Parathyroid adenoma (tissue), 2 donors: ENCODE measurements around the gene RNF187.

ENCODE experiments used
- H2AFZ ChIP-seq: fragments of 300-600 bp; sonication (generic); one replicate; pipeline ENCODE4 v1.7.0; 2017; ENCODE audit warnings: antibody characterized with exemption, mild to moderate bottlenecking
- H3K27ac ChIP-seq: fragments of 300-600 bp; sonication (generic); one replicate; pipeline ENCODE4 v1.7.0; 2017
- H3K27me3 ChIP-seq: fragments of 300-600 bp; sonication (generic); one replicate; pipeline ENCODE4 v1.7.0; 2017; ENCODE audit warnings: low read length; ENCODE audit not compliant: control insufficient read depth, insufficient read depth
- H3K36me3 ChIP-seq: fragments of 300-600 bp; sonication (generic); one replicate; pipeline ENCODE4 v1.7.0; 2017; ENCODE audit warnings: low read length; ENCODE audit not compliant: control insufficient read depth, insufficient read depth
- H3K4me1 ChIP-seq: fragments of 300-600 bp; sonication (generic); one replicate; pipeline ENCODE4 v1.7.0; 2017; ENCODE audit warnings: control low read depth
- H3K4me2 ChIP-seq: fragments of 300-600 bp; sonication (generic); one replicate; pipeline ENCODE4 v1.7.0; 2017; ENCODE audit warnings: low read length
- H3K4me3 ChIP-seq: fragments of 300-600 bp; sonication (generic); one replicate; pipeline ENCODE4 v1.7.0; 2017; ENCODE audit warnings: low read depth, low read length
- H3K79me2 ChIP-seq: fragments of 300-600 bp; sonication (generic); one replicate; pipeline ENCODE4 v1.7.0; 2017; ENCODE audit warnings: control low read depth
- H3K9ac ChIP-seq: fragments of 300-600 bp; sonication (generic); one replicate; pipeline ENCODE4 v1.7.0; 2017; ENCODE audit warnings: mild to moderate bottlenecking
- H3K9me3 ChIP-seq: fragments of 300-600 bp; sonication (generic); one replicate; pipeline ENCODE4 v1.7.0; 2017; ENCODE audit warnings: low read length; ENCODE audit not compliant: control insufficient read depth
- CTCF ChIP-seq: fragments of 300-600 bp; sonication (generic); IDR thresholded peaks from one replicate; pipeline ENCODE4 v1.7.0; 2017; ENCODE audit warnings: antibody characterized with exemption, mild to moderate bottlenecking
- donor health status: primary hyperparathyroidism.

RNF187 gene

GRCh38 chr1:228450200-228450599, 37.0 kb upstream of the RNF187 start:
- H3K9ac ChIP-seq: no peak overlapping the region
- H3K9me3 ChIP-seq: no peaks in the 10 kb centered on the region
- H3K36me3 ChIP-seq: no peaks in the 10 kb centered on the region
- no peaks in the 10 kb centered on the region for H3K4me1 ChIP-seq
- TF ChIP-seq CTCF: no peak
- H3K27me3 ChIP-seq: no peaks in the 10 kb centered on the region
- H3K4me3 ChIP-seq: no peak overlapping the region
- no peak overlapping the region for H3K4me2 ChIP-seq
- H3K79me2 ChIP-seq: no peaks in the 10 kb centered on the region
- no peak overlapping the region for H3K27ac ChIP-seq
- H2AFZ ChIP-seq: no peak overlapping the region

GRCh38 chr1:228452194-228453021, 34.8 kb upstream of the RNF187 start:
- H3K9ac ChIP-seq: no peak overlapping the region
- TF ChIP-seq CTCF: no peak
- no peak overlapping the region for H3K4me3 ChIP-seq
- H3K27me3 ChIP-seq: no peaks in the 10 kb centered on the region
- no peak overlapping the region for H3K27ac ChIP-seq
- no peak overlapping the region for H2AFZ ChIP-seq
- H3K79me2 ChIP-seq: no peaks in the 10 kb centered on the region
- no peaks in the 10 kb centered on the region for H3K4me1 ChIP-seq
- no peak overlapping the region for H3K4me2 ChIP-seq
- H3K36me3 ChIP-seq: no peaks in the 10 kb centered on the region
- H3K9me3 ChIP-seq: no peaks in the 10 kb centered on the region

- H3K36me3 ChIP-seq: no peaks in the 10 kb centered on the region
- no peaks in the 10 kb centered on the region for H3K4me1 ChIP-seq
- TF ChIP-seq CTCF: no peak
- no peaks in the 10 kb centered on the region for H3K9me3 ChIP-seq
- H3K27ac ChIP-seq: no peak overlapping the region
- no peaks in the 10 kb centered on the region for H3K79me2 ChIP-seq
- no peak overlapping the region for H3K4me2 ChIP-seq
- H3K4me3 ChIP-seq: no peak overlapping the region
- H3K9ac ChIP-seq: no peak overlapping the region
- H2AFZ ChIP-seq: no peak overlapping the region
- no peaks in the 10 kb centered on the region for H3K27me3 ChIP-seq
These were observed 34.1 kb upstream of the RNF187 start for GRCh38 chr1:228453022-228453560.

- H3K9me3 ChIP-seq: no peaks in the 10 kb centered on the region
- no peak overlapping the region for H3K27ac ChIP-seq
- no peaks in the 10 kb centered on the region for H3K27me3 ChIP-seq
- H3K36me3 ChIP-seq: no peaks in the 10 kb centered on the region
- no peak overlapping the region for H3K4me2 ChIP-seq
- no peak for TF ChIP-seq CTCF
- H2AFZ ChIP-seq: no peak overlapping the region
- H3K79me2 ChIP-seq: no peaks in the 10 kb centered on the region
- no peak overlapping the region for H3K4me3 ChIP-seq
- H3K9ac ChIP-seq: no peak overlapping the region
- H3K4me1 ChIP-seq: no peaks in the 10 kb centered on the region
These were observed 33.6 kb upstream of the RNF187 start for GRCh38 chr1:228453614-228454013.

- Histone ChIP-seq H3K9me3 (no peaks in the 10 kb centered on the region), H3K4me1 (no peaks in the 10 kb centered on the region), H3K36me3 (no peaks in the 10 kb centered on the region), H3K27me3 (no peaks in the 10 kb centered on the region), H2AFZ (no peak overlapping the region), H3K9ac (no peak overlapping the region), H3K4me2 (no peak overlapping the region), H3K79me2 (no peaks in the 10 kb centered on the region), H3K4me3 (no peak overlapping the region), H3K27ac (no peak overlapping the region)
- TF ChIP-seq CTCF: no peak
These were observed 32.9 kb upstream of the RNF187 start for GRCh38 chr1:228454238-228454637.
